MM.1S (cell line): ENCODE data around the gene TPRG1.

Source experiments
- EZH2 ChIP-seq: fragments of 300-600 bp; sonication (generic); optimal IDR thresholded peaks from 2 replicates; pipeline ENCODE3; 2017; ENCODE audit warnings: low read depth, mild to moderate bottlenecking, antibody characterized with exemption, low read length, mixed read lengths
- EZH2phosphoT487 ChIP-seq: fragments of 300-600 bp; sonication (generic); IDR thresholded peaks from 2 replicates; pipeline ENCODE4 v1.6.1; 2018; ENCODE audit warnings: antibody characterized with exemption, low read length
- TF ChIP-seq, protein P1 (sequence below): fragments of 300-600 bp; sonication (generic); IDR thresholded peaks from 2 replicates; pipeline ENCODE4 v1.5.1; 2016; ENCODE audit warnings: antibody characterized with exemption, low read length, mixed read lengths

DNA sequence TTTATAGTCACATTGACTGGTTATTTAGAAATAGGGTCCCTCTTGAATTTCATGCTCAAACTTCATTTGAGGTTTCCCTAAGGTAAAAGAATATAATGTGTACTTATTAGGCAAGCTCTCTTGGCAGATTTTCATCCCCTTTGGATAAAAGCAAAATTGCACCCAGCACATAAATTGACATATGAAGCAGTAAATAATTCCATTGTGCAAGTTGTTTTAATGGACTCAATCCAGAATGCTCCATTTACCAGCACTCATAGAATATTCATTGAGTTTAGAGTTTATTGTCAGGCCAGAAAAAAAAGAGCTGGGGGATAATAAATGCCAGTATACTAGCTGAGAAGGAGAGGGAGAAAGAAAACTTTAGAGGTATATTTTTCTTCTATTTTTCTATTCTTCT is 136.8 kb downstream of the TPRG1 start:
- TF ChIP-seq, protein P1, sequence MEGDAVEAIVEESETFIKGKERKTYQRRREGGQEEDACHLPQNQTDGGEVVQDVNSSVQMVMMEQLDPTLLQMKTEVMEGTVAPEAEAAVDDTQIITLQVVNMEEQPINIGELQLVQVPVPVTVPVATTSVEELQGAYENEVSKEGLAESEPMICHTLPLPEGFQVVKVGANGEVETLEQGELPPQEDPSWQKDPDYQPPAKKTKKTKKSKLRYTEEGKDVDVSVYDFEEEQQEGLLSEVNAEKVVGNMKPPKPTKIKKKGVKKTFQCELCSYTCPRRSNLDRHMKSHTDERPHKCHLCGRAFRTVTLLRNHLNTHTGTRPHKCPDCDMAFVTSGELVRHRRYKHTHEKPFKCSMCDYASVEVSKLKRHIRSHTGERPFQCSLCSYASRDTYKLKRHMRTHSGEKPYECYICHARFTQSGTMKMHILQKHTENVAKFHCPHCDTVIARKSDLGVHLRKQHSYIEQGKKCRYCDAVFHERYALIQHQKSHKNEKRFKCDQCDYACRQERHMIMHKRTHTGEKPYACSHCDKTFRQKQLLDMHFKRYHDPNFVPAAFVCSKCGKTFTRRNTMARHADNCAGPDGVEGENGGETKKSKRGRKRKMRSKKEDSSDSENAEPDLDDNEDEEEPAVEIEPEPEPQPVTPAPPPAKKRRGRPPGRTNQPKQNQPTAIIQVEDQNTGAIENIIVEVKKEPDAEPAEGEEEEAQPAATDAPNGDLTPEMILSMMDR: no peak
- no peak for TF ChIP-seq EZH2
- no peak for TF ChIP-seq EZH2phosphoT487
